ENCODE data around the gene MICAL3. TPM values are rescaled to one million over a fixed set of nuclear protein-coding genes. Genes with fewer than 3 reads are reported as not detected.
"Not testable (repeated sequence)": the region's sequence is repeated elsewhere in the genome, so short reads cannot be mapped to it uniquely, and the experiment has no call there.

MICAL3 gene
- total and polyA plus RNA-seq, 2 experiments from 2014 or later: 6.1 to 25.1 TPM

- Histone ChIP-seq H4K20me1 (ENCODE audit: insufficient read depth) (no peaks in the 10 kb centered on the region; the same call in 1 of the 2 replicates), H3K9me3 (ENCODE audit: low read depth) (no peaks in the 10 kb centered on the region), H3F3A (ENCODE audit: insufficient read depth) (peaks cover 10% of the 10 kb centered on the region; the same call in 1 of the 2 replicates), H3K4me3 (peak overlapping the region; percentile 90), H3K9ac (peak overlapping the region; percentile 89), H3K4me1 (ENCODE audit: insufficient read depth) (peaks cover 10% of the 10 kb centered on the region), H3K9me2 (ENCODE audit: insufficient read depth) (no peaks in the 10 kb centered on the region), H3K27me3 (replicated peaks; ENCODE audit: insufficient read depth) (no peaks in the 10 kb centered on the region), H3K79me2 (ENCODE audit: insufficient read depth) (peaks cover 68% of the 10 kb centered on the region), H3K4me2 (ENCODE audit: unreplicated experiment) (peak overlapping the region; percentile 87), H3K27ac (no peak overlapping the region), H3K36me3 (ENCODE audit: low read depth) (no peaks in the 10 kb centered on the region), H2AFZ (no peak overlapping the region; the same call in 1 of the 2 replicates)
- WGBS, 2 experiments (ENCODE audit: low coverage in 1 of 2, low lambda C conversion rate in 2 of 2, missing lambda C conversion rate in 2 of 2): 69 to 79% methylated on average over 7 to 8 of the region's 8 CpGs
- DNase-seq: no peak
- TF ChIP-seq EZH2 (IDR thresholded peaks at IDR 0.05; ENCODE audit: insufficient read depth, poor library complexity, severe bottlenecking) (no peak), EZH2phosphoT487 (IDR thresholded peaks at IDR 0.05; ENCODE audit: insufficient read depth, low read depth) (no peak)
- in situ Hi-C loops (cut with MboI): no loop called here
Measured at GRCh38 chr22:17999851-18000250, 24.5 kb downstream of the MICAL3 start.

GRCh38 chr22:17998913-17999312 lies 25.4 kb downstream of the MICAL3 start:
- DNase-seq: no peak
- H3K9me3 ChIP-seq (ENCODE audit: low read depth): no peaks in the 10 kb centered on the region
- peaks cover 10% of the 10 kb centered on the region; the same call in 1 of the 2 replicates for H3F3A ChIP-seq (ENCODE audit: insufficient read depth)
- no peaks in the 10 kb centered on the region for H3K9me2 ChIP-seq (ENCODE audit: insufficient read depth)
- H3K4me3 ChIP-seq: no peak overlapping the region
- H3K27ac ChIP-seq: no peak overlapping the region
- no peaks in the 10 kb centered on the region; the same call in 1 of the 2 replicates for H4K20me1 ChIP-seq (ENCODE audit: insufficient read depth)
- in situ Hi-C loops (cut with MboI): no loop called here
- no peak overlapping the region for H3K4me2 ChIP-seq (ENCODE audit: unreplicated experiment)
- no peak overlapping the region for H2AFZ ChIP-seq
- H3K27me3 ChIP-seq (replicated peaks; ENCODE audit: insufficient read depth): no peaks in the 10 kb centered on the region
- H3K9ac ChIP-seq: no peak overlapping the region
- H3K79me2 ChIP-seq (ENCODE audit: insufficient read depth): peaks cover 77% of the 10 kb centered on the region
- no peaks in the 10 kb centered on the region for H3K36me3 ChIP-seq (ENCODE audit: low read depth)
- TF ChIP-seq EZH2 (IDR thresholded peaks at IDR 0.05; ENCODE audit: insufficient read depth, poor library complexity, severe bottlenecking) (no peak), EZH2phosphoT487 (IDR thresholded peaks at IDR 0.05; ENCODE audit: insufficient read depth, low read depth) (no peak)
- peaks cover 10% of the 10 kb centered on the region for H3K4me1 ChIP-seq (ENCODE audit: insufficient read depth)
- 94% methylated on average over 6 of the region's 6 CpGs for WGBS, 2 experiments (ENCODE audit: low coverage in 1 of 2, low lambda C conversion rate in 2 of 2, missing lambda C conversion rate in 2 of 2)

GRCh38 chr22:17997456-17997855 lies 26.9 kb downstream of the MICAL3 start:
- Histone ChIP-seq H3K4me2 (ENCODE audit: unreplicated experiment) (no peak overlapping the region), H3K4me3 (no peak overlapping the region), H4K20me1 (ENCODE audit: insufficient read depth) (no peaks in the 10 kb centered on the region; the same call in 1 of the 2 replicates), H3F3A (ENCODE audit: insufficient read depth) (peaks cover 10% of the 10 kb centered on the region; the same call in 1 of the 2 replicates), H2AFZ (no peak overlapping the region), H3K9me2 (ENCODE audit: insufficient read depth) (no peaks in the 10 kb centered on the region), H3K27ac (peak overlapping the region; percentile 52), H3K9ac (no peak overlapping the region), H3K9me3 (ENCODE audit: low read depth) (no peaks in the 10 kb centered on the region), H3K4me1 (ENCODE audit: insufficient read depth) (peaks cover 10% of the 10 kb centered on the region), H3K36me3 (ENCODE audit: low read depth) (no peaks in the 10 kb centered on the region), H3K27me3 (replicated peaks; ENCODE audit: insufficient read depth) (no peaks in the 10 kb centered on the region), H3K79me2 (ENCODE audit: insufficient read depth) (peaks cover 88% of the 10 kb centered on the region)
- TF ChIP-seq EZH2phosphoT487 (IDR thresholded peaks at IDR 0.05; ENCODE audit: insufficient read depth, low read depth) (no peak), EZH2 (IDR thresholded peaks at IDR 0.05; ENCODE audit: insufficient read depth, poor library complexity, severe bottlenecking) (no peak)
- 35 to 38% methylated on average over 5 of the region's 5 CpGs for WGBS, 2 experiments (ENCODE audit: low coverage in 1 of 2, low lambda C conversion rate in 2 of 2, missing lambda C conversion rate in 2 of 2)
- in situ Hi-C loops (cut with MboI): no loop called here
- DNase-seq: peak; percentile 69

- H3K9ac ChIP-seq; H3F3A ChIP-seq (ENCODE audit: insufficient read depth); H3K36me3 ChIP-seq (ENCODE audit: low read depth); H3K4me3 ChIP-seq; H3K9me2 ChIP-seq (ENCODE audit: insufficient read depth); in situ Hi-C loops (cut with MboI); H3K27ac ChIP-seq; H2AFZ ChIP-seq; H3K4me2 ChIP-seq (ENCODE audit: unreplicated experiment); H3K9me3 ChIP-seq (ENCODE audit: low read depth); DNase-seq; H3K27me3 ChIP-seq (replicated peaks; ENCODE audit: insufficient read depth); H3K4me1 ChIP-seq (ENCODE audit: insufficient read depth); H4K20me1 ChIP-seq (ENCODE audit: insufficient read depth): not testable (repeated sequence)
- peaks cover 99% of the 10 kb centered on the region for H3K79me2 ChIP-seq (ENCODE audit: insufficient read depth)
- 97% methylated on average over 6 of the region's 6 CpGs for WGBS, 2 experiments (ENCODE audit: low coverage in 1 of 2, low lambda C conversion rate in 2 of 2, missing lambda C conversion rate in 2 of 2)
Measured at GRCh38 chr22:17995256-17995655, 29.1 kb downstream of the MICAL3 start.

Measured in GM23248 (cell line).